ENCODE results near the gene MDP1.

The MDP1 gene

GRCh38 chr14:24195186-24196070 is 20.4 kb downstream of the MDP1 start, which contains the start of gene TM9SF1:
Gene TM9SF1, minus strand, starts transcription at chr14:24195441. Its CDS starts 422 bp downstream, at chr14:24195019.
- Histone ChIP-seq H3K9me3 (ENCODE audit: insufficient read depth, low read depth, low read length) (peaks cover 1% of the 10 kb centered on the region), H3K27ac (ENCODE audit: low read depth, low read length) (peak within 1 kb of the TSS; percentile 83), H3K23ac (ENCODE audit: low read length) (no peak within 1 kb of the TSS), H4K12ac (ENCODE audit: low read depth, low read length) (peak within 1 kb of the TSS; percentile 95), H3K79me1 (ENCODE audit: low read length) (peaks cover 12% of the 10 kb centered on the region), H3K79me2 (ENCODE audit: control insufficient read depth, insufficient read depth, low read length, poor library complexity) (peaks cover 11% of the 10 kb centered on the region), H4K91ac (ENCODE audit: low read depth, low read length) (peak within 1 kb of the TSS; percentile 91), H2BK12ac (ENCODE audit: low read length) (no peak within 1 kb of the TSS), H3K9ac (ENCODE audit: low read length) (peak within 1 kb of the TSS; percentile 79), H3K27me3 (ENCODE audit: insufficient read depth, low read length) (no peaks in the 10 kb centered on the region), H3K4me1 (ENCODE audit: control insufficient read depth in 1 of 2, insufficient read depth in 2 of 2, low read length in 2 of 2) (peaks cover 6 to 8% of the 10 kb centered on the region in 2 experiments), H3K36me3 (ENCODE audit: control insufficient read depth in 1 of 2, insufficient read depth in 2 of 2, low read length in 2 of 2) (peaks cover 14 to 20% of the 10 kb centered on the region in 2 experiments), H2AFZ (ENCODE audit: insufficient read depth, low read length, poor library complexity) (peak within 1 kb of the TSS; percentile 90), H2BK5ac (ENCODE audit: low read depth, low read length, poor library complexity) (peak within 1 kb of the TSS; percentile 87), H4K8ac (ENCODE audit: low read depth, low read length) (peak within 1 kb of the TSS; percentile 90), H2BK120ac (ENCODE audit: insufficient read depth, low read length, poor library complexity) (peak within 1 kb of the TSS; percentile 87), H3K4me2 (ENCODE audit: low read length) (peak within 1 kb of the TSS; percentile 88), H3K4ac (ENCODE audit: low read depth, low read length) (peak within 1 kb of the TSS; percentile 90), H3K4me3 (ENCODE audit: low read depth, low read length) (peak within 1 kb of the TSS; percentile 75), H2AK5ac (ENCODE audit: low read length) (peak within 1 kb of the TSS; percentile 59), H3K18ac (ENCODE audit: low read length) (peak within 1 kb of the TSS; percentile 87), H3K14ac (ENCODE audit: low read length) (peak within 1 kb of the TSS; percentile 96)
- peak; percentile 64 to 80 for DNase-seq
- no CpG with 5 or more reads among the region's 89 CpGs for WGBS (ENCODE audit: extremely low coverage, insufficient coverage, insufficient read length)

- Histone ChIP-seq H3K23ac (ENCODE audit: low read length) (no peak overlapping the region), H2BK12ac (ENCODE audit: low read length) (no peak overlapping the region), H3K4me1 (ENCODE audit: control insufficient read depth in 1 of 2, insufficient read depth in 2 of 2, low read length in 2 of 2) (peaks cover 6 to 8% of the 10 kb centered on the region in 2 experiments), H4K12ac (ENCODE audit: low read depth, low read length) (peak overlapping the region; percentile 95), H3K4me3 (ENCODE audit: low read depth, low read length) (peak overlapping the region; percentile 75), H3K4me2 (ENCODE audit: low read length) (peak overlapping the region; percentile 88), H3K9me3 (ENCODE audit: insufficient read depth, low read depth, low read length) (peaks cover 1% of the 10 kb centered on the region), H3K4ac (ENCODE audit: low read depth, low read length) (peak overlapping the region; percentile 90), H3K79me1 (ENCODE audit: low read length) (peaks cover 12% of the 10 kb centered on the region), H4K8ac (ENCODE audit: low read depth, low read length) (peak overlapping the region; percentile 90), H4K91ac (ENCODE audit: low read depth, low read length) (peak overlapping the region; percentile 91), H3K9ac (ENCODE audit: low read length) (peak overlapping the region; percentile 79), H3K27ac (ENCODE audit: low read depth, low read length) (peak overlapping the region; percentile 83), H2AK5ac (ENCODE audit: low read length) (peak overlapping the region; percentile 59), H3K79me2 (ENCODE audit: control insufficient read depth, insufficient read depth, low read length, poor library complexity) (peaks cover 11% of the 10 kb centered on the region), H3K36me3 (ENCODE audit: control insufficient read depth in 1 of 2, insufficient read depth in 2 of 2, low read length in 2 of 2) (peaks cover 14 to 24% of the 10 kb centered on the region in 2 experiments), H2AFZ (ENCODE audit: insufficient read depth, low read length, poor library complexity) (peak overlapping the region; percentile 84), H3K14ac (ENCODE audit: low read length) (peak overlapping the region; percentile 96), H3K18ac (ENCODE audit: low read length) (peak overlapping the region; percentile 87), H3K27me3 (ENCODE audit: insufficient read depth, low read length) (no peaks in the 10 kb centered on the region), H2BK120ac (ENCODE audit: insufficient read depth, low read length, poor library complexity) (peak overlapping the region; percentile 87), H2BK5ac (ENCODE audit: low read depth, low read length, poor library complexity) (peak overlapping the region; percentile 87)
- DNase-seq = no peak
- no CpG with 5 or more reads among the region's 8 CpGs for WGBS (ENCODE audit: extremely low coverage, insufficient coverage, insufficient read length)
Observed at GRCh38 chr14:24194873-24195185, 21.0 kb downstream of the MDP1 start.

- peaks cover 12% of the 10 kb centered on the region for H3K79me1 ChIP-seq (ENCODE audit: low read length)
- no CpG with 5 or more reads among the region's 7 CpGs for WGBS (ENCODE audit: extremely low coverage, insufficient coverage, insufficient read length)
- H3K27me3 ChIP-seq (ENCODE audit: insufficient read depth, low read length) = no peaks in the 10 kb centered on the region
Observed at GRCh38 chr14:24194186-24194872, 21.5 kb downstream of the MDP1 start.

GRCh38 chr14:24192933-24193332 is 22.9 kb downstream of the MDP1 start:
- Histone ChIP-seq H3K23ac (ENCODE audit: low read length) (no peak overlapping the region), H2BK5ac (ENCODE audit: low read depth, low read length, poor library complexity) (no peak overlapping the region), H3K4me1 (ENCODE audit: control insufficient read depth in 1 of 2, insufficient read depth in 2 of 2, low read length in 2 of 2) (peaks cover 9 to 10% of the 10 kb centered on the region in 2 experiments), H2AFZ (ENCODE audit: insufficient read depth, low read length, poor library complexity) (no peak overlapping the region), H3K4me2 (ENCODE audit: low read length) (no peak overlapping the region), H3K27ac (ENCODE audit: low read depth, low read length) (no peak overlapping the region), H3K27me3 (ENCODE audit: insufficient read depth, low read length) (no peaks in the 10 kb centered on the region), H4K8ac (ENCODE audit: low read depth, low read length) (no peak overlapping the region), H3K36me3 (ENCODE audit: control insufficient read depth in 1 of 2, insufficient read depth in 2 of 2, low read length in 2 of 2) (peaks cover 14 to 26% of the 10 kb centered on the region in 2 experiments), H2BK120ac (ENCODE audit: insufficient read depth, low read length, poor library complexity) (no peak overlapping the region), H2BK12ac (ENCODE audit: low read length) (no peak overlapping the region), H3K18ac (ENCODE audit: low read length) (no peak overlapping the region), H3K79me2 (ENCODE audit: control insufficient read depth, insufficient read depth, low read length, poor library complexity) (peaks cover 15% of the 10 kb centered on the region), H3K14ac (ENCODE audit: low read length) (no peak overlapping the region), H3K4me3 (ENCODE audit: low read depth, low read length) (no peak overlapping the region), H4K12ac (ENCODE audit: low read depth, low read length) (no peak overlapping the region), H3K9me3 (ENCODE audit: insufficient read depth, low read depth, low read length) (peaks cover 1% of the 10 kb centered on the region), H3K9ac (ENCODE audit: low read length) (no peak overlapping the region), H3K79me1 (ENCODE audit: low read length) (peaks cover 15% of the 10 kb centered on the region), H3K4ac (ENCODE audit: low read depth, low read length) (no peak overlapping the region), H4K91ac (ENCODE audit: low read depth, low read length) (no peak overlapping the region), H2AK5ac (ENCODE audit: low read length) (no peak overlapping the region)
- no CpG with 5 or more reads among the region's 15 CpGs for WGBS (ENCODE audit: extremely low coverage, insufficient coverage, insufficient read length)
- DNase-seq = no peak

More at GRCh38 chr14:24194186-24194872, 21.5 kb downstream of the MDP1 start:
- H3K4me1 ChIP-seq (ENCODE audit: control insufficient read depth in 1 of 2, insufficient read depth in 2 of 2, low read length in 2 of 2) = peaks cover 8 to 10% of the 10 kb centered on the region in 2 experiments
- H3K4me3 ChIP-seq (ENCODE audit: low read depth, low read length) = peak overlapping the region; percentile 75
- no peak overlapping the region for H3K23ac ChIP-seq (ENCODE audit: low read length)
- H3K9ac ChIP-seq (ENCODE audit: low read length) = peak overlapping the region; percentile 23
- H3K4me2 ChIP-seq (ENCODE audit: low read length) = peak overlapping the region; percentile 88
- no peak overlapping the region for H3K27ac ChIP-seq (ENCODE audit: low read depth, low read length)
- peak overlapping the region; percentile 57 for H3K18ac ChIP-seq (ENCODE audit: low read length)
- peak overlapping the region; percentile 59 for H2AK5ac ChIP-seq (ENCODE audit: low read length)
- peak overlapping the region; percentile 96 for H3K14ac ChIP-seq (ENCODE audit: low read length)
- H2BK5ac ChIP-seq (ENCODE audit: low read depth, low read length, poor library complexity) = no peak overlapping the region
- H2AFZ ChIP-seq (ENCODE audit: insufficient read depth, low read length, poor library complexity) = peak overlapping the region; percentile 84
- peaks cover 14 to 26% of the 10 kb centered on the region in 2 experiments for H3K36me3 ChIP-seq (ENCODE audit: control insufficient read depth in 1 of 2, insufficient read depth in 2 of 2, low read length in 2 of 2)
- H3K79me2 ChIP-seq (ENCODE audit: control insufficient read depth, insufficient read depth, low read length, poor library complexity) = peaks cover 11% of the 10 kb centered on the region
- no peak for DNase-seq
- H3K9me3 ChIP-seq (ENCODE audit: insufficient read depth, low read depth, low read length) = peaks cover 1% of the 10 kb centered on the region
- peak overlapping the region; percentile 90 for H3K4ac ChIP-seq (ENCODE audit: low read depth, low read length)
- peak overlapping the region; percentile 91 for H4K91ac ChIP-seq (ENCODE audit: low read depth, low read length)
- H4K12ac ChIP-seq (ENCODE audit: low read depth, low read length) = peak overlapping the region; percentile 95
- H2BK12ac ChIP-seq (ENCODE audit: low read length) = no peak overlapping the region
- peak overlapping the region; percentile 87 for H2BK120ac ChIP-seq (ENCODE audit: insufficient read depth, low read length, poor library complexity)
- peak overlapping the region; percentile 90 for H4K8ac ChIP-seq (ENCODE audit: low read depth, low read length)
